Activated CD4-positive, alpha-beta T cell treated with anti-CD3 and anti-CD28 coated beads, Interleukin-2, amount 50 U/mL, for 16 hours (primary cell): Measurements from ENCODE around the gene MPZ.
"Not testable (repeated sequence)": the region's sequence is repeated elsewhere in the genome, so short reads cannot be mapped to it uniquely, and the experiment has no call there.

ENCODE experiments used
- DNase-seq: peaks from one replicate; pipeline ENCODE4 v3.0.0-alpha.2; 2020

Gene MPZ

DNA sequence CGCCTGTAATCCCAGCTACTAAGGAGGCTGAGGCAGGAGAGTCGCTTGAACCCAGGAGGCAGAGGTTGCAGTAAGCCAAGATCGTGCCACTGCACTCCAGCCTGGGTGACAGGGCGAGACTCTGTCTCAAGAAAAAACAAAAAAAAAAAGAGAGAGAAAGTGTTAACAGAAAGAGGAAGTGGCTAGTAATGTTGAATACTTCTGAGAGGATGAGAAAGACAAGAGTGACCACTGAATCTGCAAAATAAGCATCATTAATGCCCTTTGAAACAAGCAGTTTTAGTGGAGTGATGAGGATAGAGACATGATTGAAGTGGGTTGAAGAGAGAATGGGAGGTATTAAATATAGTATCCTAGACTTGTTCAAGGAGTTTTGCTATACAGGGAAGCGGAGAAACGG, 11.7 kb downstream of the MPZ start:
- DNase-seq: no peak

- DNase-seq: no peak
Observed at GRCh38 chr1:161297415-161297814, 12.4 kb downstream of the MPZ start.

GRCh38 chr1:161290779-161291178, 19.0 kb downstream of the MPZ start:
- no peak for DNase-seq

DNA sequence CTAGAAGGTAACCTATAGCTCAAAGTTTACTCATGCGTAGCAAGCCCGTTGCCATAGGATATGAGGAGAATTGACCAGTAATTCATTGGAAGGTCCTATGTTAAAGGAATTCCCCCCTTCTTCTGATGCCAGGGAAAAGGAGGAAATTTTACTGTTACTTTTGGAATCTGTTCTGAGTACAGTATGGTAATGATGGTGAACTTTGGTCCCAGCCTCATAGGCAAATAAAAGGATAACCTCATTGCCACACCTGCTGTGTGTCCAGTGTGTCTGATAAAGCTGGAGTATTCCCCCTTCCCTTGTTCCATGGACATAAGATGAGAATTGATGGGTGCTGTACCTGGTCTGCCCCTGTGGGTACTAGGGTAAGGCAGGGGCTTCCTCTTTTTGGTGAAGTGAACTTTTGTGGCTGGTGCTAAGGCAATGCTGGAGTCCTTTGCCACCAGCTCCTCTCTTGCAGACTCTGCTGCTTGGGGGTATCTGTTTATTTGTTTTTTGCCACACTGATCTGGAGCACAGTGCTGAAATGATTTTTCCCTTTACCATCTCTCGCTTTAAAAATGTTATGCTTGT, 22.2 kb downstream of the MPZ start:
- DNase-seq: no peak

GRCh38 chr1:161285521-161285920, 24.2 kb downstream of the MPZ start:
- no peak for DNase-seq

DNA sequence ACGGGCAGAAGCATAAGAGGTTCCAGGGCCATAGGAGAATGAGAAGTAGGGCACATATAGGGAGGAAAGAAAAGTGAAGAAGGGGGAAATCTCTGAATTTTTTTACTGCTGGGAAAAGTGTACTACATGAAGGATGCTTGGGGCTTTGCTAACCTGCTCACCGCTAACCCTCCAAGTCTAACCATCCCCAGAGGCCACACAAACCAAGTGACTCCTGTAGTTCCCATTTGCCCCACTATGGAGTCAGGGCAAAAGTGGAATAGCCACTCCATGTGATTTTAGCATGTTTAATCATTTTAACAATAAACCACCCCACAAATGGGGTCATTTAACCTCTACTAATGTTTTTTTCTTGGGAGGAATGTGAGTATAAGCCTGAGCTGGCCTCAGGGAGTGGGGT, 24.7 kb downstream of the MPZ start:
- no peak for DNase-seq

DNA sequence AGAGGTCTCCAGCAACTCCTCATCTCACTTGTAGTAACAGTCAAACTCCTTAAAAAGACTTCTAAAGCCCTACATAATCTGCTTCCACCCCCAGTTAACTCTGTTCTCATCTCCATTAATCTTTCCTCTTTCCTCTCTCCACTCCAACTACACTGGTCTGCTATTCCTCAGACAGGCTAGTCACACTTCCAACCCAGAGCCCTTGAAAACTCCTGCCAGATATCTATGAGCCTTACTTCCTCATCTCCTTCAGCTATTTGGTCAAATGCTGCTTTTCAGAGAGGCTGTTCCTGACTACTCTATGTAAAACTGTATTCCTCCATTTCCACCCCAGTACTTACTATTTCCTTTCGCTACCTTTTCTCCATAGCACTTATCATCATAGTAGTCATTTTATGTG, 26.8 kb downstream of the MPZ start:
- DNase-seq: no peak

DNA sequence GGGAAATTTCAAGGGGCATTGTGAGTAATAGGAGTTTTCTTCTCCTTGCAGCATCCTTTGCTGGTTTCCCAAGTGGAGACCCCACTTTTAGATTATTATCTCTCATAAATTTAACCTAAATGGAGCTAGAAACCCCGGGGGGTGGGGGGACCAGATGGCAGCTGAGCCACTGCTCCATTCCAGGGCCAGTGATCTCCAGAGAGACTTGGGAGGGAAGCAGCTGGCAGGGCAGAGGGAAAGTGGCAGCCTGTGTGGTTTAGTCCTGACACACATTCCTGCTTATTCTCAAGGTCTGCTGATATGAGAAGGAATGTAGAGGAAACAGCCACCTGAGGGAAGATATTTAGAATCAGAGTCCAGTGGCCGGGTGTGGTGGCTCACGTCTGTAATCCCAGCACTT, 34.9 kb downstream of the MPZ start:
- no peak for DNase-seq

GRCh38 chr1:161273402-161273801, 36.4 kb downstream of the MPZ start:
- no peak for DNase-seq

DNA sequence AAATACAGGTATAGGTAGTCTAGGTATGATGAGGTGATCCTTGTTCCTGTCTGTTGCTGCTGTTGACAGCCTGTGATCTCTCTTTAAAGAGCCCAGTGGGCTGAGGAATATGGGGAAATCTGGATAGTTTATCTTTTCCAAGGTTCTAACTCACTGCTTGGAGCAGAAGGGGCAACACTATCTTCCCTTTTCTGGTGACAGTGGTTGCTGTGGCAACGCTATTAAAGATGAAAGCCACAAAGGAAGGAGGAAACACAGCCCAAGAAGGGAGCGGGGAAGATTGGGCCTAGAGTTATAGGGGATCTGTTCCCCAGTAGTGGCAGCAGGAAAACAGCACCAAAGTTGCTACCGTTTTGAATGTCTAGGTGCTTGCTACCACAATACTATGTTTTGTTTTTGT, 42.4 kb downstream of the MPZ start:
- no peak for DNase-seq

DNA sequence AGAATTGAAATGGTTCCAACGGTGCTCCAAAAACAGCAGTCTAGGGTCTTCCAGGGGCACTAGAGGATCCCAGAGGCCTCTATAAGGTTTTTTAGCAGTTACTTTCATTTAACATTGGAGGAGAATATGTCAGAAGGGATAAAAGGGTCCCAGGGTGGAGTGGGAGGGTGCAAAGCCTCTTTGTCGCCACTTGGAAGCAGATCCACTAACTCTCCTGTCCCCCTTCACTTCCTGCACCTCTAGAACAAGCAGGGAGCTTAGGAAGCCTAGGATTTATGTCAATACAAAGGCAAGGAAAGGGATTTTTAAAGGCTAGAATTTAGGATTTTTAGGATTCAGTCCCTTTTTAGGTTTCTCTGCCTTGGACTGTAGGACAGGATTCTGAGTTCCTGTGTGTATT, 42.9 kb downstream of the MPZ start:
- DNase-seq: no peak

- no peak for DNase-seq
Observed at GRCh38 chr1:161266202-161266601, 43.6 kb downstream of the MPZ start.

GRCh38 chr1:161265305-161265704, 44.5 kb downstream of the MPZ start:
- DNase-seq: no peak

- no peak for DNase-seq
Observed at GRCh38 chr1:161261261-161262235, 48.2 kb downstream of the MPZ start.

DNA sequence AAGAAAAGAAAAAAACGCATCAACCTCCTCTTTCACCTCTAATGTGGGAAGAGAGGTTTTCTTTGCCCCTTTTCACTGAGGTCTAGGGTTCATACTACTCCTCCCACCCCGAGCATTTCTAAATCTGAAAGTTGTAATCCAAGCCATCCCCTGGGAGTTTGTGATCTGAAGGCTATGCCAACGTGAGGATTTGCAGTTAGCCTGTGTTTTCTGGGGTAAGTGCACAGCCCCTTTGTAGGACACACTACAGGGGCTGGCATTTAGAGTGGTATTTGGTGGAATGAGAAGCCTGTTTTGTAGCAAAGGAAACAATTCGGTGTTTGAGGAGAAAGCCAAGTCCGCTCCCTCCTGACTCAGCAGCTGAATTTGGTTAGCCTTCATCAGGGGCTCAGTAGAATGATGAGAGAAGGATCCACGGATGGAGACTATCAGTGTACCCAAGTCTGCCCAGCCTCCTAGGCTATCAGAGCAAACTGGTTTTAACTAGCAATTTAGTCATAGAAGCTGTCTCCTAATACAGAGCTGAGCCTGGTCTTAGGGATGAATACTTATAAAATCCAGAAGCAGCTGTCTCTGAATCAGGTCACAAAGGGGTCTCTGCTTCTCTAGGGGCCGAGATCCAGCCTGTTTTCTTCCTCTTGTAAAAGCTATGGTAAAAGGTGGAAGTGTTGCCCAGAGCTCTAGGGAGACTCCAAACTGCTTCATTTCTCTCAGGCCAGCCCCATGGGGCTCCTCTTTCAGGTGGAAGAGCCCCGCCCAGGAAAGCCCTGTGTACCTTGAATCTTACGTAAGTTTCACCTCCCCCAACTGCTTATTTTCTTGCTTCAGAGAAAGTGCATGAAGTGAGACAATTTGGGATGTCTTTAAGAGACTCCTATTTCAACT, 49.1 kb downstream of the MPZ start:
- no peak for DNase-seq

DNA sequence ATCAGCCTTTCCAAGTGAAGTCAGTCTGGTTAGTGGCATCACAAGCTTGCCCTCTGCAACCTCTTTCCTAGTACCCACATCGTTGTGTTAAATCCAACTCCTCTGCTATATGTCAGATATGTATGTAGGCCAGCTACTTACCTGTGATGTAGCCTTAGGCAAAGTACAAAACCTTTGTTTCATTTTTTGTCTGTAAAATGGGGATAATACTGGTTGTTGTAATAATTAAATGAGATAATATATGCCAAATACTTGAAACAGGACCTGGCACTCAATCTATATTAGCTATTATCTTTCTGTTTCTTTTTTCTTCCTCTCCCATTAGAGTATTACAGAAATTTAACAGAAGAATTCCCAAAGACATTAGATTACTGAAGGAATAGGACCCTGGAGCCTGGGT, 50.0 kb downstream of the MPZ start:
- no peak for DNase-seq

GRCh38 chr1:161259345-161259702, 50.4 kb downstream of the MPZ start:
- DNase-seq: no peak

DNA sequence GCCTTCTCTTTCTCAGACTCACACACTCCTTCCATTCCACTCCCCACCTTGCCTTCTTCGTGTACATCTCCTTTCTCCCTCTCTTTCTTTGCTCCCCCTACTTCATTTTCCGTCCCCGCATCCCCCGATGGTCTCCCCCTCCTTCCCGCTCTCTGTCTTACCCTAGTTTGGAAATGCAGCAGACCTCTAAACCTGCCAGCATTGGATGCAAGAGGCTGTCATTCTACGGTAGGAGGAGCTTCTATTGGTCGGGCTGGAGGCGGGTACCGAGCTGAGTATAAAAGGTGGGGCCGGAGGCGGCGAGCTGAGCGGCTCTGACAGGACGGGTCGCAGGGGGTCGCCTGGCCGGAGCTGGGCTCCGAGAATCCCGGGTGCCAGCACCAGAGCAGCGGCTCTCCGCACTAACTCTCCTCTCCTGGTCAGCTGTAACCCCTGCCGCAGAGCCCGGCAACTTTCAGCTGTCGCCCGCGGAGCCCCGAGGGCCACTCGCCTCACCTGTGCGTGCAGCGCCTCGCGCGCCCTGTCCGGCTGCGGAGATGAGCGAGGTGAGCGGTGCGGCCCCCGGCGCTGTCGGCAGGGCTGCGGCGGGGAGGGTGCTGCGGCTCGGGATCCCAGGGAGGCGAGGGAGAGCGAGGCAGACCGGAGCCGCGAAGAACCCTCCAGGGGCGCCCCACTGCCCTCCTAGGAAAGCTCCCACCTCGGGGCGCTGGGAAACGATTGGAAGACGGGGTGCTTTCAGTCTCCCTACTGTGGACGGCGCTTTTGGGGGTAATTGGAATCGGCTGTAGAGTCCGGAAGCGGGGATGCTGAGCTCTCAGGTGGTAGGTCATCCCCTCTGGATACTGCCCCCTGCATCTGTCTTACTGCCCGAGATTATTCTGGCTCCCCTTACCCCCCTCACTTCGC, 51.1 kb downstream of the MPZ start, which contains the start of gene PCP4L1:
TSS of gene PCP4L1 (plus strand) at position 307 of the 906 bp plus-strand sequence. CDS start at position 537, 230 bp downstream.
- DNase-seq: peak; percentile 32

DNA sequence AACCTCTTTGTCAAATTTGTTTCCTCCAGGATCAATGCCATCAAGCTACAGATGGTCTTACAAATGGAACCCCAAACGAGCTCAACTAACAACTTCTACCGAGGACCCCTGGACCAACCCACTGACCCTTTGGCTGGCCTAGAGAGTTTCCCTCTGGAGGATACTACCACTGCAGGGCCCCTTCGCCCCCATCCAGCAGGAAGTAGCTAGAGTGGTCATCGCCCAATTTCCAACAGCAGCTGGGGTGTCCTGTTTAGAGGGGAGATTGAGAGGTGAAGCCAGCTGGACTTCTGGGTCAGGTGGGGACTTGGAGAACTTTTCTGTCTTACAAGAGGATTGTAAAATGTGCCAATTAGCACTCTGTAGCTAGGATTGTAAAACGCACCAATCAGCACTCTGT, 52.7 kb downstream of the MPZ start:
- not testable (repeated sequence) for DNase-seq

DNA sequence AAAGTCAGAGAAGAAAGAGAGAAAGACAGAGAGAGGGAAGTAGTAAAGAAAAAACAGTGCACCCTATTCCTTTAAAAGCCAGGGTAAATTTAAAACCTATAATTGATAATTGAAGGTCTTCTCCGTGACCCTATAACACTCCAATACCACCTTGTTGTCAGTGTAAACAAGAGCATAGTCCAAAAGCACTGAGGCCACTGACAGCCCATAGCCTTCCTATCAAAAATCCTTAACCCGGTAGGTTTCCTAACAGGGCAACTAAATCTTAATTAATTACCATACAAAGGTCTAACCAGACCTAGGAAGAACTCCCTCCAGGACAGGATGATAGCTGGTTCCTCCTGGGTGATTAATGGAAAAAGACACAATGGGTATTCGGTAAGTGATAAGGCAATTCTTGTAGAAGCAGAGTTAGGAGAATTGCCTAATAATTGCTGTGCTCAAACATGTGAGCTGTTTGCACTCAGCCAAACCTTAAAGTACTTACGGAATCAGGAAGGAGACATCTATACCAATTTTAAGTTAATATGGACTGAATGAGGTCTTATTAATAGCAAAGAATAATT, 53.7 kb downstream of the MPZ start:
- DNase-seq: not testable (repeated sequence)

DNA sequence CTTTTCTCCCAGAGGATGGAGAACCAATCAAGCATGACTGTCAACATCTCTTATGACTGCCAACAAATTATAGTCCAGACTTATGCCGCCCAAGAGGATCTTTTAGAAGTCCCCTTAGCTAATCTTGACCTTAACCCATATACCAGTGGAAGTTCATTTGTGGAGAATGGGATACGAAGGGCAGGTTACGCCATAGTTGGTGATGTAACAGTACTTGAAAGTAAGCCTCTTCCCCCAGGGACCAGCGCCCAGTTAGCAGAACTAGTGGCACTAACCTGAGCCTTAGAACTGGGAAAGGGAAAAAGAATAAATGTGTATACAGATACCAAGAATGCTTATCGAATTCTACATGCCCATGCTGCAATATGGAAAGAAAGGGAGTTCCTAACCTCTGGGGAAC, 54.5 kb downstream of the MPZ start:
- DNase-seq: not testable (repeated sequence)
